Measurements from ENCODE around the gene COL17A1.

COL17A1 gene

DNA sequence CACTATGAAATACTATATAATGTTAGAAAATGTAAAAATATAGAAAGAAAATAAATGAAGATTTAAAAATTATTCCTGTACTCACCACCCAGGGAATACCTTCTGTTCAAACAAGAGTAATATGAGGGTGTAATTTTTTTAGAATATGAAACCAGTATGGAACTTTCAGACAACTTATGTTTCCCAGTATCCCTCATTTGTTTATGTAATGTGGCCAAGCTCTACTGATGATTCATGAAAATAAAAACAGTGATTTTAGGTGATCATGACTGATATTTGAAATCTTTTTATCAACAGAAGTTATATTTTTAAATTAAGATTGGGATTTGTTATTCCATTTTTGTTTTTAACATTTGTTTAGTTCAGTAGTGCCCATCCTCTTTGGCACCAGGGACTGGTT lies 100.0 kb downstream of the COL17A1 start:
- Histone ChIP-seq H3K27me3 (replicated peaks in 2 of 5; ENCODE audit: control insufficient read depth in 4 of 5, insufficient read depth in 5 of 5, low read length in 4 of 5) (no peaks in the 10 kb centered on the region), H3K9me3 (ENCODE audit: control extremely low read depth in 1 of 5, control insufficient read depth in 4 of 5, insufficient read depth in 2 of 5, low read depth in 1 of 5, low read length in 4 of 5) (no peaks in the 10 kb centered on the region), H3K4me3 (ENCODE audit: control insufficient read depth in 1 of 7, extremely low read depth in 1 of 7, insufficient read depth in 4 of 7, low read depth in 2 of 7, low read length in 6 of 7) (no peak overlapping the region), H3K36me3 (ENCODE audit: control insufficient read depth in 4 of 4, insufficient read depth in 4 of 4, low read length in 3 of 4) (peaks cover 0 to 2% (median 1%) of the 10 kb centered on the region in 4 experiments), H3K27ac (ENCODE audit: insufficient read depth in 1 of 2, low read depth in 1 of 2, low read length in 2 of 2, poor library complexity in 1 of 2, severe bottlenecking in 2 of 2) (no peak overlapping the region), H3K4me1 (ENCODE audit: control extremely low read depth in 1 of 4, control insufficient read depth in 4 of 4, insufficient read depth in 4 of 4, low read length in 3 of 4) (peaks cover 19 to 33% (median 24%) of the 10 kb centered on the region in 4 experiments)
- DNase-seq: no peak
- POLR2A ChIA-PET: interaction anchor here (0.6 to 0.7 kb wide), 2 partner anchors 133 to 900 kb away, joined by 3 read pairs; no protein-coding TSS in a partner anchor
- CTCF ChIA-PET: interaction anchor here (0.9 to 1.7 kb wide), 5 partner anchors 10 to 96 kb away, joined by 3 to 5 read pairs (median 3); no protein-coding TSS in a partner anchor

DNA sequence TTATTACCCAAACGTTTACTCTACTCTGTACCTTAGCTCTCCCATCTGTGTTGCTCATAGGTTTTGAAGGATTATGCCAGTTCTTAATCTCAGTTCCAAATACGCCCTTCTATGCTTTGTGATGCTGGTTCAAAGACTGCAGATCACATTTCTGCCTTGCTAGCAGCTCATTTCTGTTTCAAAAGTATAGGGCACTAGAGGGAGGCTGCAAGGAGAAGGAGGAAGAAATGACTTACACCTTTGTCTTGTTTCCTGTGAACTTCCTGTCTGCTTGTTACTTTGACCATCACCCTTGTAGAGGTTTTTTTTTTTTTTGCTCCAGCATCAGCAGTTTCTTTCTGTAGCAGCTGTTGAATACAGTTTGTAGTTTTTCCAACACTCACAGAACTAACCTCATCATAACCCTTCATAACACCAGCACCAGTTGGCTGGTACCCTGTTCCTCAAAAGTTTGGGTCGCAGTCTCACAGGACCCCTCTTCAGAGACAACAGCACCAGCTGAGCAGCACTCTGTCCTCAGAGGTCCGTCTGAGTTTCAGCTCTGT lies 102.2 kb downstream of the COL17A1 start:
- POLR2A ChIA-PET: interaction anchor here (0.7 to 1.1 kb wide), 2 partner anchors 15 to 75 kb away, joined by 3 to 6 read pairs; no protein-coding TSS in a partner anchor
- Histone ChIP-seq H3K27me3 (replicated peaks in 2 of 5; ENCODE audit: control insufficient read depth in 4 of 5, insufficient read depth in 5 of 5, low read length in 4 of 5) (no peaks in the 10 kb centered on the region), H3K9me3 (ENCODE audit: control extremely low read depth in 1 of 5, control insufficient read depth in 4 of 5, insufficient read depth in 2 of 5, low read depth in 1 of 5, low read length in 4 of 5) (no peaks in the 10 kb centered on the region), H3K4me3 (ENCODE audit: control insufficient read depth in 1 of 7, extremely low read depth in 1 of 7, insufficient read depth in 4 of 7, low read depth in 2 of 7, low read length in 6 of 7) (peak overlapping the region in 6 of 7 experiments; percentile 13 to 63 (median 40)), H3K36me3 (ENCODE audit: control insufficient read depth in 4 of 4, insufficient read depth in 4 of 4, low read length in 3 of 4) (peaks cover 0 to 2% (median 0%) of the 10 kb centered on the region in 4 experiments), H3K27ac (ENCODE audit: insufficient read depth in 1 of 2, low read depth in 1 of 2, low read length in 2 of 2, poor library complexity in 1 of 2, severe bottlenecking in 2 of 2) (peak overlapping the region in 1 of 2 experiments; percentile 51), H3K4me1 (ENCODE audit: control extremely low read depth in 1 of 4, control insufficient read depth in 4 of 4, insufficient read depth in 4 of 4, low read length in 3 of 4) (peaks cover 24 to 43% (median 29%) of the 10 kb centered on the region in 4 experiments)
- 17% methylated on average over 3 of the region's 4 CpGs for WGBS (ENCODE audit: insufficient coverage)
- CTCF ChIA-PET: interaction anchor here (0.7 to 1.6 kb wide), 10 partner anchors 10 to 96 kb away, joined by 3 to 8 read pairs (median 3); no protein-coding TSS in a partner anchor
- DNase-seq: peak; percentile 38 to 89 (median 82)

DNA sequence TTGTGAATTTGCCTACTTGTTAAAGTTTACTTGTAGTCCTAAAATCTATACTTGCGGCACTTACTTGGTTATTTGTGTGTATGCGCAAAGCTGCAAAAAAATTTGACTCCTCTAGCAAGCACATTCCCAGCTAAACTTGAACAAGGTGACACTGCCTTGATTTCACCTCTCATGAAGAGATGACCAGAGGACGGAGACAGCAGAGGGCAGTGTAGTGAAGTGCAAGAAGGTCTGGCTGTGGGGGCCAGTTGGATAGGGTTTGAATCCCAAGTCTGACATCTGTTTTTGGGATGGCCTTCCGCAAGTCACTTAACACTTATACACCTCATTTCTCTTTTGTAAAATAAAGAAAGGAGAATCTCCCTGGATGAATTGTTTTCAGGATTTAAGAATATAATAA lies 103.0 kb downstream of the COL17A1 start:
- Histone ChIP-seq H3K4me1 (ENCODE audit: control extremely low read depth in 1 of 4, control insufficient read depth in 4 of 4, insufficient read depth in 4 of 4, low read length in 3 of 4) (peaks cover 24 to 43% (median 29%) of the 10 kb centered on the region in 4 experiments), H3K27ac (ENCODE audit: insufficient read depth in 1 of 2, low read depth in 1 of 2, low read length in 2 of 2, poor library complexity in 1 of 2, severe bottlenecking in 2 of 2) (no peak overlapping the region)

More for the DNA sequence above, 103.0 kb downstream of the COL17A1 start:
- no peaks in the 10 kb centered on the region for H3K9me3 ChIP-seq (ENCODE audit: control extremely low read depth in 1 of 5, control insufficient read depth in 4 of 5, insufficient read depth in 2 of 5, low read depth in 1 of 5, low read length in 4 of 5)
- ChIA-PET CTCF (interaction anchor here (0.8 to 1.6 kb wide), 8 partner anchors 13 to 158 kb away, joined by 3 to 8 read pairs (median 4); no protein-coding TSS in a partner anchor), POLR2A (interaction anchor here (0.7 to 1.1 kb wide), 2 partner anchors 14 to 74 kb away, joined by 3 to 6 read pairs; no protein-coding TSS in a partner anchor)
- peak overlapping the region in 1 of 7 experiments; percentile 53 for H3K4me3 ChIP-seq (ENCODE audit: control insufficient read depth in 1 of 7, extremely low read depth in 1 of 7, insufficient read depth in 4 of 7, low read depth in 2 of 7, low read length in 6 of 7)
- no peaks in the 10 kb centered on the region for H3K36me3 ChIP-seq (ENCODE audit: control insufficient read depth in 4 of 4, insufficient read depth in 4 of 4, low read length in 3 of 4)
- DNase-seq: no peak
- no CpG with 5 or more reads among the region's 4 CpGs for WGBS (ENCODE audit: insufficient coverage)
- H3K27me3 ChIP-seq (replicated peaks in 2 of 5; ENCODE audit: control insufficient read depth in 4 of 5, insufficient read depth in 5 of 5, low read length in 4 of 5): no peaks in the 10 kb centered on the region

Measured in common myeloid progenitor, CD34-positive (primary cell).